Measurements from ENCODE around the gene WDR88. TPM values are rescaled to one million over a fixed set of nuclear protein-coding genes. Genes with fewer than 3 reads are reported as not detected.

The WDR88 gene
- total and polyA plus RNA-seq, 10 of the 15 experiments (the other 5 are each of a cell fraction or from before 2014, with no cell fraction given): 0.19 to 0.34 TPM; not detected in 8

- FAIRE-seq (no peak), ATAC-seq (no peak), DNase-seq (ENCODE audit: low read depth, low spot score) (no peak)
- SMC1A ChIA-PET (ENCODE audit: uncharacterized antibody, unreplicated experiment): no interaction called here
- Histone ChIP-seq H3K4me2 (ENCODE audit: control insufficient read depth, insufficient read depth) (no peak overlapping the region), H3K79me2 (ENCODE audit: control insufficient read depth, insufficient read depth, low read length) (no peaks in the 10 kb centered on the region), H2AFZ (ENCODE audit: control insufficient read depth, low read depth, low read length) (no peak overlapping the region), H3K9ac (ENCODE audit: control insufficient read depth, insufficient read depth, low read length) (no peak overlapping the region), H3K27ac (ENCODE audit: control insufficient read depth, insufficient read depth) (no peak overlapping the region), H3K4me1 (ENCODE audit: control insufficient read depth, insufficient read depth, low read length) (no peaks in the 10 kb centered on the region), H3K36me3 (ENCODE audit: control insufficient read depth in 2 of 2, insufficient read depth in 2 of 2, low read length in 1 of 2) (peaks cover 0 to 3% of the 10 kb centered on the region in 2 experiments; a peak in 1 of 4 replicates), H3K4me3 (no peak overlapping the region), H3K9me3 (replicated peaks; ENCODE audit: control insufficient read depth, insufficient read depth, low read length) (no peaks in the 10 kb centered on the region), H4K20me1 (ENCODE audit: control insufficient read depth, insufficient read depth) (no peaks in the 10 kb centered on the region), H3K27me3 (replicated peaks in 1 of 2; ENCODE audit: control insufficient read depth in 2 of 2, insufficient read depth in 2 of 2, low read length in 1 of 2) (no peaks in the 10 kb centered on the region)
- POLR2A ChIA-PET: no interaction called here
- CTCF ChIA-PET: no interaction called here
- TF ChIP-seq TAF1 (IDR thresholded peaks at IDR 0.05; ENCODE audit: borderline replicate concordance, low read depth, low read length) (no peak), RB1 (IDR thresholded peaks at IDR 0.05; ENCODE audit: borderline replicate concordance) (no peak), SPI1 (IDR thresholded peaks at IDR 0.05; ENCODE audit: borderline replicate concordance, insufficient read depth, low read depth, low read length) (no peak), IKZF2 (IDR thresholded peaks at IDR 0.05) (no peak), BHLHE40 (IDR thresholded peaks at IDR 0.05; ENCODE audit: borderline replicate concordance in 1 of 2, low read depth in 2 of 2, low read length in 1 of 2) (no peak), BCLAF1 (IDR thresholded peaks at IDR 0.05) (no peak), ASH2L (IDR thresholded peaks at IDR 0.05; ENCODE audit: borderline replicate concordance, low read depth) (no peak), DPF2 (IDR thresholded peaks at IDR 0.05) (no peak), SREBF1 (IDR thresholded peaks at IDR 0.05; ENCODE audit: low read length) (no peak), RAD21 (IDR thresholded peaks at IDR 0.05; ENCODE audit: insufficient read depth, low read depth, low read length) (no peak), SREBF2 (IDR thresholded peaks at IDR 0.05; ENCODE audit: low read length) (no peak), ZNF384 (IDR thresholded peaks at IDR 0.05; ENCODE audit: borderline replicate concordance, low read depth, low read length) (no peak), EGR1 (IDR thresholded peaks at IDR 0.05; ENCODE audit: borderline replicate concordance in 1 of 2, low read depth in 2 of 2, low read length in 2 of 2) (no peak)
- TF ChIP-seq, protein P1, sequence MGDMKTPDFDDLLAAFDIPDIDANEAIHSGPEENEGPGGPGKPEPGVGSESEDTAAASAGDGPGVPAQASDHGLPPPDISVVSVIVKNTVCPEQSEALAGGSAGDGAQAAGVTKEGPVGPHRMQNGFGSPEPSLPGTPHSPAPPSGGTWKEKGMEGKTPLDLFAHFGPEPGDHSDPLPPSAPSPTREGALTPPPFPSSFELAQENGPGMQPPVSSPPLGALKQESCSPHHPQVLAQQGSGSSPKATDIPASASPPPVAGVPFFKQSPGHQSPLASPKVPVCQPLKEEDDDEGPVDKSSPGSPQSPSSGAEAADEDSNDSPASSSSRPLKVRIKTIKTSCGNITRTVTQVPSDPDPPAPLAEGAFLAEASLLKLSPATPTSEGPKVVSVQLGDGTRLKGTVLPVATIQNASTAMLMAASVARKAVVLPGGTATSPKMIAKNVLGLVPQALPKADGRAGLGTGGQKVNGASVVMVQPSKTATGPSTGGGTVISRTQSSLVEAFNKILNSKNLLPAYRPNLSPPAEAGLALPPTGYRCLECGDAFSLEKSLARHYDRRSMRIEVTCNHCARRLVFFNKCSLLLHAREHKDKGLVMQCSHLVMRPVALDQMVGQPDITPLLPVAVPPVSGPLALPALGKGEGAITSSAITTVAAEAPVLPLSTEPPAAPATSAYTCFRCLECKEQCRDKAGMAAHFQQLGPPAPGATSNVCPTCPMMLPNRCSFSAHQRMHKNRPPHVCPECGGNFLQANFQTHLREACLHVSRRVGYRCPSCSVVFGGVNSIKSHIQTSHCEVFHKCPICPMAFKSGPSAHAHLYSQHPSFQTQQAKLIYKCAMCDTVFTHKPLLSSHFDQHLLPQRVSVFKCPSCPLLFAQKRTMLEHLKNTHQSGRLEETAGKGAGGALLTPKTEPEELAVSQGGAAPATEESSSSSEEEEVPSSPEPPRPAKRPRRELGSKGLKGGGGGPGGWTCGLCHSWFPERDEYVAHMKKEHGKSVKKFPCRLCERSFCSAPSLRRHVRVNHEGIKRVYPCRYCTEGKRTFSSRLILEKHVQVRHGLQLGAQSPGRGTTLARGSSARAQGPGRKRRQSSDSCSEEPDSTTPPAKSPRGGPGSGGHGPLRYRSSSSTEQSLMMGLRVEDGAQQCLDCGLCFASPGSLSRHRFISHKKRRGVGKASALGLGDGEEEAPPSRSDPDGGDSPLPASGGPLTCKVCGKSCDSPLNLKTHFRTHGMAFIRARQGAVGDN (IDR thresholded peaks at IDR 0.05): no peak
- in situ Hi-C loops (cut with MboI): no loop called here
- intact Hi-C loops (cut with micrococcal nuclease; ENCODE audit: unreplicated experiment): no loop called here
- no TSS peak for BruUV-seq (replicated peaks)
- RAD21 ChIA-PET (ENCODE audit: unreplicated experiment): interaction anchor here (1.3 kb wide), 1 partner anchor 44 kb away, joined by 6 read pairs; no protein-coding TSS in a partner anchor
- 72% methylated on average over 13 of the region's 13 CpGs for WGBS (ENCODE audit: insufficient coverage, insufficient replicate concordance, low lambda C conversion rate, missing lambda C conversion rate)
These were observed 1.6 kb downstream of the WDR88 start for GRCh38 chr19:33133438-33134031.

Measured in GM12878 (cell line).